Caki2 (cell line): ENCODE measurements around the gene ECE1. TPM values are rescaled to one million over a fixed set of nuclear protein-coding genes. Genes with fewer than 3 reads are reported as not detected.
"Not testable (repeated sequence)": the region's sequence is repeated elsewhere in the genome, so short reads cannot be mapped to it uniquely, and the experiment has no call there.

ENCODE experiments used
- DNase-seq: peaks from one replicate; pipeline ENCODE4 v3.0.0-alpha.2; 2015; ENCODE audit warnings: low read depth
- in situ Hi-C: cut with HindIII; loops from 2 replicates; pipeline ENCODE4 v1.10.0; 2016; ENCODE audit warnings: low sequenced_read_pairs, low pct_unique_long_range_greater_than_20kb, mixed read lengths
- total RNA-seq: library from RNA; depleted of rRNA; stranded (reverse); fragments of >200 nt; shearing (Covaris generic); gene quantifications from 2 replicates; pipeline ENCODE4 v1.2.3, GENCODE V29; 2014; ENCODE audit warnings: low replicate concordance

Gene ECE1
- total RNA-seq, 1 experiment from 2014 or later, result 82.8 TPM

- DNase-seq, in situ Hi-C loops: not testable (repeated sequence)
Measured at GRCh38 chr1:21282020-21282419, 8.2 kb downstream of the ECE1 start.

- in situ Hi-C loops, result no loop called here
- no peak for DNase-seq
Measured at GRCh38 chr1:21280482-21280881, 9.8 kb downstream of the ECE1 start.

DNA sequence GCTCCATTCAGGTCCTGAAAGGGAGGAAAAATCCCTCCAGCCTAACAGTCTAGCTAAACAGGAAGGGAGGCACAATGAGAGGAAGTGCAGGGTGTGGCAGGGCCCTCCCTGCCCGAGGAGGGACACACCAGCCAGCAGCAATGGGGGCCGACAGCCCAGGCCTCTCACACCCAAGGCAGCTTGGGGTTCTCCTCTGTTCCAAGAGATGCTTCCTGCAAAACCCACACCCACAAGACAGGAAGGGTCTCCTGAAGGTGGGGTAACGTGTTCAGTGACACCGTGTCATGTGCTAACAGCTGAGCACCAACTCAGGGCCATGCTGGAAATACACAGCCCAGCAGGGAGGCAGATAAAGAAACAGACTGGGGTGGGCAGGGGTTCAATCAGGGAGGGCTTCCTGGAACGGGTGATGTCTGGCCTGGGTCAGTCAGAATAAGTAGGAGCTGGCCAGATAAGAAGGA is 10.2 kb downstream of the ECE1 start:
- DNase-seq, result no peak
- in situ Hi-C loops, result no loop called here

DNA sequence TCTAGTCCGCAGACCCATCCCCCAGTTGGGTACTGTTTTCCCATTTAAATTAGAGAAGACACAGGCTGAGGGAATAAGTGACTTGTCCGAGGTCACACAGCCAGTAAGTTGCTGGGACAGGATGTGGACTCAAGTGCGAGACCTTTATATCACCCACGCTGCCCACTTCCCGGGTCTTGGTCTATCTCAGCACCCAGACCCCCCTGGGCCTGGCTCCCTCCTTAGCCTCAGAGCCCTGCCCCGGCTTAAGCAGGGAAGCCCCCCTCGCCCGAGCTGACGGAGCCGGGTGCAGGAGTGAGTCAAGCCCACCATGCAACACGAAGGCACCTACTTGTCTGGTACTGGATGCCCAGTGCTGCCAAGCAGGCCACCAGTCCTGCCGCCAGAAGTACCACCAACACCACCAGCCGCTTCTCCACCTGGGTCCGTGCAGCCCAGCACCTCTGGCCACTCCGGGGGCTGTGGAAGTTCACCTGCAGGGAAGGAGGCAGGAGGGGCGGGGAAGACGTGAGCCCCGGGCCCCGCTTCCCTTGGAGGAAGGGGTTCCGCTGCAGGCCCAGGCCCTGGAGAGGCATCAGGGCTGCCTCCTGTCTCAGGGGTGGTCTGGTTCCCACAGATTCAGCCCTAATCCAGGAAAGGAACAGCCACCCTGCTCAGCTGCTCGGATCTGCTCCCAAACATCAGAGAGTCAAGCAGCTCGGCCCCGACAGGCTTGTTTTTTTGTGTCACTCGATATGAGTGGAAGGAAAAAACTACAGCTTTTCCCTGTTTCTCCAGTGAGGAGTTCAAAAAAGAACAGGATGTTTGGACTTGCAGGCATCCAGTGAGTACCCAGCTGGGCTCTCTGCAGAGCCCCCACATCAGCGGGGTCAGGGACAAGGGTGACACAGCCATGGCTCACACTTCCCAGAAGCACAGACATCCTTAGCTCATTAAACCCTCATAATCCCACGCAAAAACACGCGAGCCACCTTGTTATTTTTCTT is 11.1 kb downstream of the ECE1 start:
- in situ Hi-C loops, result no loop called here
- DNase-seq, result no peak

DNA sequence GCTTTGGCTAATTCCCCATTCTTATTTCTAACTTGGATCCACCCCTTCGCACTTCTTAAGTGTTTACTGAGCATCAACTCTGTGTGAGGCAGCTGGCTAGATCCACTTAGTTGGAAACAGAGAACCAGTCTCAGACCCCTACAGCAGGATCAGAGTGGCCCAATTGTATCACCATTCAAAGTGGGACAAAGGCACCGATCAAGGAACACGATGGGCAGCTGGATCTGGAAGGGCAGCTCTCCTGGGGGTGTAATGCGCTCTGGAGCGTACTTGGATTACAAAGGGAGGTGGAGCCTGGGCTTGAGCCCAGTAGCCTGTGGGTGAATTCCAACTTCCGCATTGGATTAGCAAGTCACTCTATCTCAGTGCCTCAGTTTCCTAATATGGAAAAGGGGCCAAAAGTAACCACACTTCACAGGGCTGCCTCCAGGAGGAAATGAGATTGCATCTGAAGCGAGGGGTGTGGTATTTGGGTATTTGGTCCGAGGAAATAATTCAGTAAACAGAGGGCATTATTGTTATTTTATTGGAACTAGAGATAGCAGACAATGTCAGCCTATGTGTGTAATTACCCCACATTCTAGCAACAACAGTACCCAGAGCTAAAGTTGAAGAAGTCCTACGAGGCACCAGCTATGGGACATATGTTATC is 11.9 kb downstream of the ECE1 start:
- in situ Hi-C loops, result no loop called here
- DNase-seq, result no peak

DNA sequence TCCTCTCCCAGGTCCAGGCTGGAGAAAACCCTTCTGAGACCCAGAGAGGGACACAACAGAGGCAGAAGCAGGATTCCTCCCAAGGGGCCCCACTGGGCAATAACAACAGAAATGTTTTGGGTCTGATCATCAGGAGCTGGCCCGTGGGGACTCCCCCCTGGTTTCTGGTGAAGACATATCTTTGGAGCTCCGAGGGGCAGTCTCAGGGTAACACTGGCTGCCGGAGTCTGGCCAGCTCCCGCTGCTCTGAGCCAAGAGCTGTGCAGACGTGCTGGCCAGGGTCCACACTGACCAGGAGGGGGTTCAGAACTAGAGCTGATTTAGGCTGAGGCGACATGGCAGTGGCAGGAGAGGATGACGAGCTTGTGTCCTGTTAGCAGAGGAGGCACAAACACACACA is 13.1 kb downstream of the ECE1 start:
- in situ Hi-C loops, result no loop called here
- DNase-seq, result no peak

DNA sequence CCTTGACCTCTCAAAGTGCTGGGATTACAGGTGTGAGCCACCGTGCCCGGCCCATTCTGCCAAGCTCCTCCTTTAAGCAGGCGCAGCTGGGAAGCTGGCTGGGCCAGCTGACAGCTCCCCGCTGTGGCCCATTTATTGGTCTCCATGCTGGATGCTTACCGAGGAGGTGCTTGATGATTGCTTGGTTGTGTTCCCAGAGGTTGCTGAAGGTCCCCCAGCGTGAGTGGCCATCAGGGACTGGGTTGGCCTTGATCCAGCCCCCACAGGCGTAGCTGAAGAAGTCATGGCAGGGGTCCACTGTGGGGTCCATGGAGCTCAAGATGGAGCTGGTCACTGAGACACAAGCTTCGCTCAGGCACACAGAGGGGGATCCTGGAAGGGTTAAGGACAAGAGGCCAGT is 17.7 kb downstream of the ECE1 start:
- DNase-seq, result no peak
- in situ Hi-C loops, result no loop called here

- in situ Hi-C loops, result no loop called here
Measured at GRCh38 chr1:21271550-21271949, 18.7 kb downstream of the ECE1 start.

GRCh38 chr1:21270086-21270689 is 20.1 kb downstream of the ECE1 start:
- in situ Hi-C loops, result no loop called here
- peak; percentile 66 for DNase-seq

More at GRCh38 chr1:21271550-21271949, 18.7 kb downstream of the ECE1 start:
- no peak for DNase-seq

DNA sequence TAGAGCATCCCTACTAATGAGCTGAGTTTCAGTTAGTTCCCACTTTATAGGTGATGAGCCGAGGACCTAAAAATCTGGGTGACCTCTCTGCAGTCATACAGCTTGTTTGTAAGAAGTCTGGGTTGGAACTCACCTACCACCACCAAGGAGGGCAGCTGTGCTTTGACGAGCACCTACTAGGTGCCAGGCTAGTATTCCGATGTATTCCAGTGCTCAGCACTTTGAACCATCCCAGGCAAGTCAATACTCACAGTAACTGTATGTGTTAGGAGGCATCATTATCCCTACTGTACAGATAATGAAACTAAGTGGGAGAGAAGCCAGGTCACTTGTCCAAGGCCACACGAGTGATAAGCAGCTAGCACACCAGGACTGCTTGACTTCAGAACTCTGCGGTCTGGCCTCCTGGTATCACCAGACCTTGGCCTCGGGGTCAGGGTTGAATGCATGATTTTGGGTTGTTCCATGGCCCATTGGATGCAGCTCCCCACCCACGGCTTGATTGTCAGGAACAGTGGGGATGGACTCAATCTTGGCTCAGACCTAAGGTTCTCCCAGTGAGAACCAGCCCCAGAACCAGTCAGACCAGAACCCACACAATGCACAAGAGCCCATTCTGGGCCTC is 20.7 kb downstream of the ECE1 start:
- in situ Hi-C loops, result no loop called here
- no peak for DNase-seq

GRCh38 chr1:21268281-21269239 is 21.7 kb downstream of the ECE1 start:
- no peak for DNase-seq
- in situ Hi-C loops, result no loop called here

DNA sequence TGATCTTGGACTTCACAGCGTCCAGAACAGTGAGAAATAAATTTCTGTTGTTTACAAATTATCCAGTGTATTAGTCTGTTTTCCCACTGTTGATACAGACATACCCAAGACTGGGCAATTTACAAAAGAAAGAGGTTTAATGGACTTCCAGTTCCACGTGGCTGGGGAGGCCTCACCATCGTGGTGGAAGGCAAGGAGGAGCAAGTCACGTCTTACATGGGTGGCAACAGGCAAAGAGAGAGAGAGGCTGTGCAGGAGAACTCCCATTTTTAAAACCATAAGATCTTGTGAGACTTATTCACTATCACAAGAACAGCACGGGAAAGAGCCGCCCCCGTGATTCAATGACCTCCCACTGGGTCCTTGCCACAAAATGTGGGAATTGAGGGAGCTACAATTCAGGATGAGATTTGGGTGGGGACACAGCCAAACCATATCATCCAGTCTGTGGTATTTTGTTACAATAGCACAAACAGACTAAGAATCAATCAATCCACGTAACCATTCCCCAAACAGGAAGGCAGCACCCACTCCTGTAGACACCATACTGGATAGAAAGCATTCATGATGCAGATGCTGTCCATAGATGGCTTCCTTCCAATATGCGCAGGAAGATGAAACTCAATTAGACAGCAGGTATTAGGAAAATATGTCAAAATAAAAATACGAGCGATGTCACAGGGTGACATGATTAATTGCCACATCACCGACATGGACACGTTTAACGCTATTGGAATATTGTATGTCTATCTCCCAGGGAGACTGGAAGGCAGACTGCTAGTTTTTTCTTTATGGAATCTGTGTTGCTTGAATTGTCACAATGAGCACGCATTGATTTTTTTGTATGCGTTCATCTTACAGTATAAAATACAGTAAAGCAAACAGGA is 22.8 kb downstream of the ECE1 start:
- DNase-seq, result no peak
- in situ Hi-C loops, result no loop called here

- in situ Hi-C loops, result no loop called here
- DNase-seq, result no peak
Measured at GRCh38 chr1:21266119-21266774, 24.0 kb downstream of the ECE1 start.

DNA sequence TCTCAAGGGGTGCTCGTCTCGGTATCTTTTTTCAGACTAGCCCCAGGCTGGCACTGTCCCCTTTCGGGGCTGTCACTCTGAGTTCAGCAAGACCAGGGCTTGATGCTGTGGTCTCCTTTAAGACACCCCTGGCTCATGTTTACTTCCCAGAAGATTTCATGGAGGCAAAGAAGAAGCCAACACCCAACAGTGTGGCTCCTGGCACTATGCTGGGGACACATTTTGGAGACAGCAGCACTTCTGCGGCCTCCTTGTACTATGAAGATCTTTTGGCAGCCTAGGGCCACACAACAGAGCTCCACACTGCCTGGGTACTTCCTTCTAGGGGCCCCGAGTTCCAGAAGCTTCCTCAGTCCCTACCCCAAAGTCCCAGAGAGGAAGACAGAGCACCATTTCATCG is 24.6 kb downstream of the ECE1 start:
- DNase-seq, result no peak
- in situ Hi-C loops, result no loop called here

GRCh38 chr1:21264898-21265297 is 25.4 kb downstream of the ECE1 start:
- in situ Hi-C loops, result no loop called here
- peak; percentile 16 for DNase-seq

DNA sequence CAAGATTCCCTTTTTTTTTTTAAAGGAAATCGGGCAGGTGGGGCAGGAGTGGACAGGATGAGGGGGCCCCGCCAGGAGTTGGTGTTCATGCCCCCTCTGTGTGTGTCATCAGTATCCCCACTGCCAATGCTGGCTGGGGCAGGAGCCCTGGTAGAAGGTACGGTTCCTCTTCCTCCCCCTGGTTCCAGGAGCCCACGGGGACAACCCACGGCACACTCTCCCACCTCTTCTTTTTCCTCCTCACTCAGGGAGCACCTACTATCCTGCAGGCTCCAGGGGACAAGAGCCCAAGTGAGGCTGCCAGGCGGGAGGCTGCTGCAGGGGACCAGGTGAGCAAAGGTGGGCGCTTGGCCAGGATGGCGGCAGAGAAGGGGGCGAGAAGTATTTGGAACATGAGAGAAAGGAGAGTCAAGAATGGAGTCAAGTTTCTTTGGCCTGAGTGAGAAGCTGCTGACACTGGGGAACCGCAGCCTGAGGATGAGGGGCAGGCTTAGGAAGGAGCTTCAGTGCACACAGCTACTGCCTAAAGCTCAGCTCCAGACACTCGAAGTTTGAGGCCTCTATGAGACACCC is 26.5 kb downstream of the ECE1 start:
- in situ Hi-C loops, result no loop called here
- no peak for DNase-seq
